ENCODE results near the gene DDX31. TPM values are rescaled to one million over a fixed set of nuclear protein-coding genes. Genes with fewer than 3 reads are reported as not detected.

Gene DDX31
- total RNA-seq, 1 experiment from 2014 or later: 14.6 TPM

DNA sequence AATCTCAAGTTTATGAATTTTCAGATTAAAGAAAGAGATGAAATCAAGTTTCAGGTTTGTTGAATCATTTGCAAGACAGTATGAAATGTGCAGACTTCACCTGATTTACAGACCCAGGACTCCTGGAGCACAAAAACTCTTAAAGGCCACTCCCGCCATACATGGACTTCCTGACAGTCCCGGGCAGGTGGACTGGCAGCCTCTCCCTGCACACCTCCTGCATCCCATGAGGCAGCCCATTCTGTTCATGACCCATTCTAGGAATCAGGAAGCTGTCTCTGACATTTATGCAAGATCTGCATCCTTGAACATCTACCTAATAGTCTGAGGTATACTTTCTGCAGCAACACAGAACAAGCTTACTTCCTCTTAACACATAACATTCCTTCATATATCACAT, 5.9 kb downstream of the DDX31 start:
- Histone ChIP-seq H3K9me3 (ENCODE audit: low read length) (no peaks in the 10 kb centered on the region), H3K9ac (ENCODE audit: low read length) (no peak overlapping the region), H3K9me2 (replicated peaks; ENCODE audit: low read length) (no peaks in the 10 kb centered on the region), H3K4me2 (ENCODE audit: low read length) (no peak overlapping the region), H3K36me3 (ENCODE audit: low read depth, low read length) (peaks cover 15% of the 10 kb centered on the region), H3F3A (ENCODE audit: low read length, unreplicated experiment) (no peaks in the 10 kb centered on the region), H3K79me2 (ENCODE audit: low read length) (peaks cover 74% of the 10 kb centered on the region), H3K4me3 (ENCODE audit: low read length) (no peak overlapping the region), H4K20me1 (ENCODE audit: low read length) (0 out of 2 replicates have a peak, but pooled peaks cover 10% of the 10 kb centered on the region), H3K27me3 (ENCODE audit: low read length) (no peaks in the 10 kb centered on the region), H2AFZ (ENCODE audit: low read length) (no peak overlapping the region), H3K27ac (ENCODE audit: low read length) (no peak overlapping the region), H3K4me1 (ENCODE audit: insufficient read depth, low read length) (no peaks in the 10 kb centered on the region)
- DNase-seq (no peak), ATAC-seq (no peak)
- intact Hi-C loops (cut with micrococcal nuclease): no loop called here
- POLR2A ChIA-PET (ENCODE audit: unreplicated experiment): interaction anchor here (0.5 kb wide), 1 partner anchor 15 kb away, joined by 3 read pairs; no protein-coding TSS in a partner anchor
- CTCF ChIA-PET: no interaction called here
- no TSS peak for BruUV-seq (replicated peaks)
- TF ChIP-seq, protein P1, sequence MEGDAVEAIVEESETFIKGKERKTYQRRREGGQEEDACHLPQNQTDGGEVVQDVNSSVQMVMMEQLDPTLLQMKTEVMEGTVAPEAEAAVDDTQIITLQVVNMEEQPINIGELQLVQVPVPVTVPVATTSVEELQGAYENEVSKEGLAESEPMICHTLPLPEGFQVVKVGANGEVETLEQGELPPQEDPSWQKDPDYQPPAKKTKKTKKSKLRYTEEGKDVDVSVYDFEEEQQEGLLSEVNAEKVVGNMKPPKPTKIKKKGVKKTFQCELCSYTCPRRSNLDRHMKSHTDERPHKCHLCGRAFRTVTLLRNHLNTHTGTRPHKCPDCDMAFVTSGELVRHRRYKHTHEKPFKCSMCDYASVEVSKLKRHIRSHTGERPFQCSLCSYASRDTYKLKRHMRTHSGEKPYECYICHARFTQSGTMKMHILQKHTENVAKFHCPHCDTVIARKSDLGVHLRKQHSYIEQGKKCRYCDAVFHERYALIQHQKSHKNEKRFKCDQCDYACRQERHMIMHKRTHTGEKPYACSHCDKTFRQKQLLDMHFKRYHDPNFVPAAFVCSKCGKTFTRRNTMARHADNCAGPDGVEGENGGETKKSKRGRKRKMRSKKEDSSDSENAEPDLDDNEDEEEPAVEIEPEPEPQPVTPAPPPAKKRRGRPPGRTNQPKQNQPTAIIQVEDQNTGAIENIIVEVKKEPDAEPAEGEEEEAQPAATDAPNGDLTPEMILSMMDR (conservative IDR thresholded peaks at IDR 0.05; ENCODE audit: low read depth, low read length): no peak
- TF ChIP-seq EZH2 (IDR thresholded peaks at IDR 0.05; ENCODE audit: low read length, unreplicated experiment) (no peak), EZH2phosphoT487 (IDR thresholded peaks at IDR 0.05; ENCODE audit: borderline replicate concordance, low read length) (no peak)

DNA sequence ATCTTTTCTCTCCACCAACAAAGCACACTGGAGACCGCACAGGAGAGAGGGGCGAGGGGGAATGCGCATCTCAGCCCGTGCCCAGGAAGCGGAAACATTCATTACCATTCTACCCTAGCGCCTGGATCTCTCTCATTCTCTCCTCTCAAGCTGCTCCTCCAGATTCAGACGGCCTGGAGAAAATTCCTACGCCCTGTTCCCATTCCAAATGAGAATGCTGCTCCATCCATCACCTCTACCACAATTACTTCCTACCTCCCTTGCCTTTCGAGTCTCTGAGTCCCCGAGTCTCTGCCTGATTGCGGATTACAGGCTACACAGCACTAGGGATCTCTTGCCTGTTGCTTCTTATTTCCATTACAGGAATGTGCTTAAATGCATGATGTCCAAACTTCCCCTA, 6.7 kb downstream of the DDX31 start:
- Histone ChIP-seq H3K4me1 (ENCODE audit: insufficient read depth, low read length) (no peaks in the 10 kb centered on the region), H3K27ac (ENCODE audit: low read length) (no peak overlapping the region), H3K9me3 (ENCODE audit: low read length) (no peaks in the 10 kb centered on the region), H3K9ac (ENCODE audit: low read length) (no peak overlapping the region), H3K36me3 (ENCODE audit: low read depth, low read length) (peaks cover 20% of the 10 kb centered on the region), H2AFZ (ENCODE audit: low read length) (no peak overlapping the region), H3K79me2 (ENCODE audit: low read length) (peaks cover 67% of the 10 kb centered on the region), H3K9me2 (replicated peaks; ENCODE audit: low read length) (no peaks in the 10 kb centered on the region), H3F3A (ENCODE audit: low read length, unreplicated experiment) (no peaks in the 10 kb centered on the region), H4K20me1 (ENCODE audit: low read length) (0 out of 2 replicates have a peak, but pooled peaks cover 10% of the 10 kb centered on the region), H3K4me3 (ENCODE audit: low read length) (no peak overlapping the region), H3K4me2 (ENCODE audit: low read length) (no peak overlapping the region), H3K27me3 (ENCODE audit: low read length) (no peaks in the 10 kb centered on the region)
- DNase-seq (no peak), ATAC-seq (no peak)
- CTCF ChIA-PET: no interaction called here
- intact Hi-C loops (cut with micrococcal nuclease): no loop called here
- POLR2A ChIA-PET (ENCODE audit: unreplicated experiment): no interaction called here
- no peak for TF ChIP-seq EZH2 (IDR thresholded peaks at IDR 0.05; ENCODE audit: low read length, unreplicated experiment)
- TF ChIP-seq EZH2phosphoT487 (IDR thresholded peaks at IDR 0.05; ENCODE audit: borderline replicate concordance, low read length): no peak
- TF ChIP-seq, protein P1 (conservative IDR thresholded peaks at IDR 0.05; ENCODE audit: low read depth, low read length): no peak
- BruUV-seq (replicated peaks): no TSS peak

DNA sequence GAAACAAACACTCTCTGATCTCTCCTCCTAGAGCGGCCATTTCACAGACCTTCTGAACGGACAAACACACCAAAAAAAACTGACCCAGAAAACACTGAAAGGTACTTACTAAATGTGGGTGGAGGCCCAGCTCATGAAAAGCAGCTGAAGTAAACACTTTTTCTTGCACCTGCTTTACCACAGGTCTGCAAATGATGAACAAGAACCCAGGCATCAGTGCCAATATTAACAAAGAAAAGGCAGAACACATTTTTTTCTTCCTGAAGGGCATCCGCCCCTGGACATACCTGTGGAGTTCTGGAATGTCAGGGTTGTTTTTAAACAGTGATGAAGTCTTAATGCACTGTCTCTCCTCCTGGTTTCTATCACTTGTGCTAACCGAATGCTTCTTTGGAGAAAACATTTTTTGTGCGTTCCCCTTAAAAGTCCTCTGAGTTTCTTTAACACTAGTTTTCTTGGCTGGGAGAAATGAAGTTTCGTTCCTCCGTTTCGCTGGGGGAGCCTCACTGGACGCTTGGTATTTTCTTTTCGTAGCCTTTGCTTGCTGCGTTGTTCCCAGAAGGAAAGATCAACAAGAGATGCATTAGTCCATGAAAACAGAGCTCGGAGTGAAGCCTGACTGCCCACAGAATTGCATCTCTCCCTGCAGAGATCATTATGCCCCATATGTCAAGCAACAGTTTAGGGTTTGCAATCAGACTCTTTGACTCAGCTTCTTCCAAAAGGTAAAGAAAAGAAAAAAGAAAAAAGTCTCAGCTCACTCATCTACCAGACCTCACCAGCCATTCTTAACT, 7.4 kb downstream of the DDX31 start:
- POLR2A ChIA-PET (ENCODE audit: unreplicated experiment): no interaction called here
- Histone ChIP-seq H3K79me2 (ENCODE audit: low read length) (peaks cover 59% of the 10 kb centered on the region), H3K4me2 (ENCODE audit: low read length) (no peak overlapping the region), H2AFZ (ENCODE audit: low read length) (no peak overlapping the region), H3K4me1 (ENCODE audit: insufficient read depth, low read length) (no peaks in the 10 kb centered on the region), H4K20me1 (ENCODE audit: low read length) (0 out of 2 replicates have a peak, but pooled peaks cover 10% of the 10 kb centered on the region), H3K9me3 (ENCODE audit: low read length) (no peaks in the 10 kb centered on the region), H3K36me3 (ENCODE audit: low read depth, low read length) (peaks cover 25% of the 10 kb centered on the region), H3K9me2 (replicated peaks; ENCODE audit: low read length) (no peaks in the 10 kb centered on the region), H3K4me3 (ENCODE audit: low read length) (no peak overlapping the region), H3K9ac (ENCODE audit: low read length) (no peak overlapping the region), H3K27me3 (ENCODE audit: low read length) (no peaks in the 10 kb centered on the region), H3K27ac (ENCODE audit: low read length) (no peak overlapping the region), H3F3A (ENCODE audit: low read length, unreplicated experiment) (no peaks in the 10 kb centered on the region)
- no peak for TF ChIP-seq EZH2phosphoT487 (IDR thresholded peaks at IDR 0.05; ENCODE audit: borderline replicate concordance, low read length)
- TF ChIP-seq EZH2 (IDR thresholded peaks at IDR 0.05; ENCODE audit: low read length, unreplicated experiment): no peak
- TF ChIP-seq, protein P1 (conservative IDR thresholded peaks at IDR 0.05; ENCODE audit: low read depth, low read length): no peak
- ATAC-seq (no peak), DNase-seq (no peak)
- CTCF ChIA-PET: interaction anchor here (0.6 kb wide), 1 partner anchor 154 kb away, joined by 3 read pairs; no protein-coding TSS in a partner anchor
- intact Hi-C loops (cut with micrococcal nuclease): no loop called here
- no TSS peak for BruUV-seq (replicated peaks)
